Hindlimb muscle (tissue), 1 donor: Measurements from ENCODE around the gene ZNF26. TPM values are rescaled to one million over a fixed set of nuclear protein-coding genes. Genes with fewer than 3 reads are reported as not detected.
A peak's percentile ranks its signal among the peaks of the same experiment; 100 is the strongest.
"Not testable (repeated sequence)": the region's sequence is repeated elsewhere in the genome, so short reads cannot be mapped to it uniquely, and the experiment has no call there.

Experiments
- DNase-seq: peaks from one replicate; pipeline ENCODE4 v3.0.0-alpha.2; 2013
- polyA plus RNA-seq: library from polyadenylated mRNA; unstranded; fragments of 120-200 nt; gene quantifications from one replicate; pipeline ENCODE4 v1.2.1, GENCODE V29; 2013; ENCODE audit not compliant: insufficient read length

The ZNF26 gene, protein sequence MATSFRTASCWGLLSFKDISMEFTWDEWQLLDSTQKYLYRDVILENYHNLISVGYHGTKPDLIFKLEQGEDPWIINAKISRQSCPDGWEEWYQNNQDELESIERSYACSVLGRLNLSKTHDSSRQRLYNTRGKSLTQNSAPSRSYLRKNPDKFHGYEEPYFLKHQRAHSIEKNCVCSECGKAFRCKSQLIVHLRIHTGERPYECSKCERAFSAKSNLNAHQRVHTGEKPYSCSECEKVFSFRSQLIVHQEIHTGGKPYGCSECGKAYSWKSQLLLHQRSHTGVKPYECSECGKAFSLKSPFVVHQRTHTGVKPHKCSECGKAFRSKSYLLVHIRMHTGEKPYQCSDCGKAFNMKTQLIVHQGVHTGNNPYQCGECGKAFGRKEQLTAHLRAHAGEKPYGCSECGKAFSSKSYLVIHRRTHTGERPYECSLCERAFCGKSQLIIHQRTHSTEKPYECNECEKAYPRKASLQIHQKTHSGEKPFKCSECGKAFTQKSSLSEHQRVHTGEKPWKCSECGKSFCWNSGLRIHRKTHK
- 7.9 TPM for polyA plus RNA-seq

DNA sequence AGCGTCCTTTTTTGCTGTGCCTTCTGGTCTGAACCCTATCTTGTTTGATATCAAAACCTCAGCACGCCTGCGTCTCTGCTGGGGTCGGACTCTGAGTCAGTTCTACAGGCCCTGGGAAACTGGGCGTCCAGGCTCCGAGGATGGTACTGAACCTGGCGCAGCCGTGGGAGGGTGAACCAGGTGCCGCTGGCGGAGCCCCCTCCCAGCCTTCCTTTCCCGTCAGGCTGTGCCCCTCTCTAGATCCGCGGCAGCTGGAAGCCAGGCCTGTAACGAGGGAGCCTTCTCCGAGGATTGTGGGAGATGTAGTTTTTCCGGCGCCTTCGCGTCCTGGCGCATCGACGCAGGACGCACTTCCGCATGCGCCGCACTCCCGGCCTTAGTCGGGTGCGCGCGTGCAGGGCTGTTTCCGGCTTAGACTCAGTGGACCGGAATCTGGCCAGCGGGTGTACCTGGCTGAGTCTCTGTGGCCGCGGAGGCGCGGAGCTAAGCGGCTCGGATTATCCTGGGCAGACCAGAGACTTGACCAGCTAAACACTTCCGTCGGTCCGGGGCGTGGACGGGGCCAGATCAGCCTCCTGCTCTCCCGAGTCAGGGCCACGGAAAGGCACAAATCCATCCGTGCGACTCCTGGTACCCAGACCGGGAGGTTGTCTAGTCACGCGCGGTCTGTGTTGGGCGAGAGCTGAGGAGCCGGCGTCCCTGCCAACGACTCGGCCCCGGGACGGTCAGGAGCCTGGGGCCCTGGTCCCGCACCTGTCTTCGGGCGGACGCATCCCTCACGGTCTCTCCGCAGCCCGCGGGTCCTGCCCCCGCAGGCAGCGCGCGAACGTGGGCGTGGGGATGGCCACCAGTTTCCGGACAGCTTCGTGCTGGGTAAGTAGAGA, at the start of gene ZNF26:
Gene ZNF26 (plus strand): TSS at position 367 of the 884 bp plus-strand sequence. CDS start 474 bp downstream, at position 841.
- DNase-seq: peak; percentile 97

DNA sequence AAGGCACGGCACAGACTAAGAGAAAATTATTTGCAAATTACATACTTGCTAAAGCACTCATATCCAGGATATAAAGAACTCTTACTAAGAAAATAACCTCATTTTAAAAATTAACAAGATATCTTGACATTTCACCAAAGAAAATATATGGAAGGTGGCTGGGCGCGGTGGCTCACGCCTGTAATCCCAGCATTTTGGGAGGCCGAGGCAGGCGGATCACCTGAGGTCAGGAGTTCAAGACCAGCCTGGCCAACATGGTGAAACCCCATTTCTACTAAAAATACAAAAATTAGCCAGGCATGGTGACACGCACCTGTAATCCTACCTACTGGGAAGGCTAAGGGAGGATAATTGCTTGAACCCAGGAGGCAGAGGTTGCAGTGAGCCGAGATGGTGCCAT, 49.2 kb upstream of the ZNF26 start:
- DNase-seq: not testable (repeated sequence)

DNA sequence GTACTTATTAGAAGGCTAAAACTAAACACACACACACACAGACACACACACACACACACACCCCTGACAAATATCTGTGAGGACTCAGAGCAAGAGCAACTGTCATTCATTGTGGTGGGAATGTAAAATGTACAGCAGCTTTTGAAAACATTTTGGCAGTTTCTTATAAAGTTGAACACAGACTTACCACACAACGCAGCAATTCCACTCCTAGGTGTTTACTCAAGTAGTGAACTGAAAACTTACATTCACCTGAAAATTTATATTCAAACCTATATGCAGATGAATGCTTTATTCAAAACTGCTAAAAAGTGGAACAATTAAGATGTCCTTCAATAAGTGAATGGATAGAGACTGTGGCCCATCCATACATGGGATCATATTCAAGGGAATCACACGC, 48.7 kb upstream of the ZNF26 start:
- no peak for DNase-seq

DNA sequence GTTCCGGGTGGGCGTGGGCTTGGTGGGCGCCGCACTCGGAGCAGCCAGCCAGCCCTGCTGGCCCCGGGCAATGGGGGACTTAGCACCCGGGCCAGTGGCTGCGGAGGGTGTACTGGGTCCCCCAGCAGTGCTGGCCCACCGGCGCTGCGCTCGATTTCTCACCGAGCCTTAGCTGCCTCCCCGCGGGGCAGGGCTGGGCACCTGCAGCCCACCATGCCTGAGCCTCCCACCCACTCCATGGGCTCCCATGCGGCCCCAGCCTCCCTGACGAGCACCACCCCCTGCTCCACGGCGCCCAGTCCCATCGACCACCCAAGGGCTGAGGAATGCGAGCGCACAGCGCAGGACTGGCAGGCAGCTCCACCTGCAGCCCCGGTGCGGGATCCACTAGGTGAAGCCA, 47.4 kb upstream of the ZNF26 start:
- DNase-seq: not testable (repeated sequence)

DNA sequence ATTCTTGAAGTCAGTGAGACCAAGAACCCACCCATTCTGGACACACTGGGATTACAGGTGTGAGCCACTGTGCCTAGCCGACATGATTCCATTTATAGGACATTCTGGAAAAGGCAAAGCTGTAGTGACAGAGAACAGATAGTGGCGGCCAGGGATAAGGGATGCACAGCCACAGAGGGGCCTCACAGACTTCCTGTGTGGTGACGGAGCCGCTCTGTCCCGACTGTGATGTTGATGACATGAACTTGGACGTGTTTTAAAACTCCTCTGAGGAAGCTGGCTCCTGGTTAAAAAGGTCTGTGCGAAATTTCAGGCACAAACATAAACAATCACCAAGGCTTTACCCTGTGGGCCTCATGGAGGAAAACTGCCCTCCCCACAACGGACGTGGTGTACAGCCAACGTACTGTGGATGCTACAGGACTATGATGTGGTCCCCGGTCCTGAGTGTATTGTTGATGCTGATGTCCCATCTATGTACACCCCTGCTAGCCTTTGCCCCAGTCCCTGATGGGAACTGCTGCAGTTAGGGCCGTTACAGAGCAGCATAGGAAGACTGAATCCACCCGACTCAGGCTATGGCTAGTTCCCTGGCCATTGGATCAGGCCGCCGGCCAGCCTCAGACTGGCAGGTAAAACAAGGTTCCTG, 46.0 kb upstream of the ZNF26 start:
- DNase-seq: no peak

DNA sequence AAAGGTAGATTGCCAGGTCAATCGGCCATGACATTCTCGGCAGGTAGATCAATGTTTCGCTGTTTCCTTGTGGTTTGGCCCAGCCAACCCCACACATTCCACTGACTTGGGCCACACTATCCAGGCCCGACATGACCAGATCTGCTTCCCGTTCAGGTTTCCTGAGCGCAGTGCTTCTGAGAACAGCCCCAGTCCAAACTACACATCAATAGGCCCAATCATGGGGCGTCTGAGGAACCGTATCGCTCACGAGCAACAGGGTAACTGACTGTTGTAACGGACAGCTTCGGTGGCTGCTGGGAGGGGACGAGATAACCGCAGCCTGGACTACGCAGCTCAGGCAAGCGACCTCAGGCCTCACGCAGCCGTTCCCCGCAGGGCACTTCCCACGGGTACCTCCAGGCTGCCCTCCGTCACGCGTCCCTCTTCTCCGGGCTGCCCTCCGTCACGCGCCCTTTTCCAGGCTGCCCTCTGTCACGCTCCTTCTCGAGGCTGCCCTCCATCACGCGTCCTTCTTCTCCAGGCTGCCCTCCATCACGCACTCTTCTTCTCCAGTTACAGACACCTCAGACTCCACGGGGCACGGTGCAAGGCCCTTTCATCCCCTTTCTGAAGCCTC, 44.7 kb upstream of the ZNF26 start:
- no peak for DNase-seq

DNA sequence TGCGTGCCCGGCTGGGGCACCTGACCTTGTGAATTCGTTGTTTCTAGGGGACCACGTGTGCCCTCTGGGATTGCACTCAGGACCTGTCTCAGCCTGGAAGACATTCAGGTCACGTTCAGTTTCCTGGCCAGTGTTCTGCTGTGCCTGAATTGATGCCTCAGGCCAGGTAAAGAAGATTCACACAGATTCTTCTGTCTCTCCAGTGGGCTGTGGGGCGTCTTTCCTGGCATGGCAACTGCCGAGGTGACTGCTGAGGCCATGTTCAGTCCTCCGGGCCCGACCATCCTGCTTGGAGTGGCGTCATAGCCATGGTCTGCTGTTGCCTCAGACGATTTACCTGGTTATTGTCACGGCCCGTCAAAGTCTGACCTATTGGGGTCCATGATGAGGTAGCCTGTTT, 43.6 kb upstream of the ZNF26 start:
- DNase-seq: no peak

DNA sequence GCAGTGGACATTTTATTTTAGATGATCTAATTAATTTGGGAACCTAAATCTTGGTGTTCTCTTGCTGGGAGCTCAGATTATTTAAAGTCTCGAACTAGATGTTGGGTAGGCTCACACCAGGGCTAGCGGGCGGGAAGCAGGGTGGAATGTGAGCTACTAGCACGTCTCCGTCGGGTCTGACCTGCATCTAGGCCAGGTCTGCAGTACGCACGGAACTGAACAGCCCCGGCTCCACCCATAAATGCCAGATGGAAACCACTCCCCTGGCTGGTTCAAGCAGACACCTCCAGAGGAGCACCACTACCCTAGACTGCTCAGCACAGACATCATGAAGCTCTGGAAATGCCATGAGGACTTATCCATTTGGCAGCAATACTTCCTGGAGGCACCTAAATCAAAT, 40.4 kb upstream of the ZNF26 start:
- DNase-seq: no peak

DNA sequence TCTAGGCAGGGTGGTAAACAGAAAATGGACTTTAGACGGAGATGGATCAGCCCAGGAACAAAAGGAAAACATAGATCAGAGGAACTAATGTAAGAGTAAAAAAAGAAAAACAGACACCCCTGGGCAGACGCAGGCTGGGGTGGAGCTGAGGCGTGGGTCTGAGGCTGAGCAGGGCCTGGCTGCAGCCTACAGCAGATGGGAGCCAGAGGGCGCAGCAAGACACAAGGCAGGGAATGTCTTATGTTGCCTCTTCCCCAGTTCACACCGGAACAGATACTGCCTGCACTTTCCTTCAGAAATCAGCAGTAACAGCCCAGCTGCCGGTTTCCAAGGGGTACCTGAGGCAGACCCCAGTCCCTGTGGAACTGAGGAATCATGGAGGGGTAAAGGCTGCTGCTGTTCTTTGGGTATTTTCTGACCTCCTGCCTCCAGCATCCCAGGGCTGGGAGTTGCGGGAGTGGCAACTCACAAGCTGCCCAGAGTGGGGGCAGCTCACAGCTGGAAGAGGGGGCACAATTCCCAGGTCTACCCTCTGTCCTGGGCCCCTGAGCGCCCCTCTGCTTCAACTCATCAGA, 39.8 kb upstream of the ZNF26 start:
- DNase-seq: no peak

DNA sequence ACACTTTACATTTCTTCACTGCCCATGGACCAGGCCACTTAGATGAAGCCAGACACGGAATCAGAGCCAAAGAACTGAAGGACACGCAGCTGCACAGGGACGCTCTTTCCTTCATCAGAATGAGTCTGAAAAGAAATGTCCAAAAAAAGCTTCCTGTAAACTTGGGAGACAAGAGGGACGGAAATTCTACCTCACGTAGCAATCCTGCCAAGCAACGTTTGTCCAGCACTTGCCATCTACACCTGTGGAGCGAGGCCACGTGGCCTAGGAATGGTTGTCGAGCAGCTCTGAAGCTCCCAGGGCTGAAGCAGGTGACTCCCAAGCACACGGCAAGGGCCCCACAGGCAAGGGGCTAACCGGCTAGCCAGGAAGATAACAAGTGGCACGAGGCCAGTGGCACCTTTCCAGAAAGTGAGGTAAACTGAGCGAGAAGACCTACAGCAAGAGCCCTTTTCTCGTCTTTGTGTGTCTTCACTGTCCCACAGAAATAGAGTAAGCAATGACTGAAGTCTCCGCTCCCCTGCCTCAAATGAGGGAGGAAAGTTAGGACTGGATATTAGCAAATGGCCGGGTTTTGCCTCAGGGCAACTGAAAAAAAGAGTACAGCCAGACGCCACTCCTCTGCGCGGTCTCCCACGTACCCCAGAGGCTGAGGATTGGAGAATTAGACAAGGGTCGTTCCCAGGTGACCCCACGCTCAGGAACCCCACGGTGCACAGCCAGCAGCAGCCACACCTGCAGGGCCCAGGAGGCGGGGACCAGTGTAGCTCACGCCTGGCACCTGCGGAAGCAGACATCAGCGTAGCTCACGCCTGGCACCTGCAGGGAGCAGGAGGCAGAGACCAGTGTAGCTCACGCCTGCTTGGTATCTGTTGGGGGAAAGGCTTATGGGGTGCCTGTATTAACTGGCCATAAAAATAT, 37.8 kb upstream of the ZNF26 start:
- DNase-seq: no peak

DNA sequence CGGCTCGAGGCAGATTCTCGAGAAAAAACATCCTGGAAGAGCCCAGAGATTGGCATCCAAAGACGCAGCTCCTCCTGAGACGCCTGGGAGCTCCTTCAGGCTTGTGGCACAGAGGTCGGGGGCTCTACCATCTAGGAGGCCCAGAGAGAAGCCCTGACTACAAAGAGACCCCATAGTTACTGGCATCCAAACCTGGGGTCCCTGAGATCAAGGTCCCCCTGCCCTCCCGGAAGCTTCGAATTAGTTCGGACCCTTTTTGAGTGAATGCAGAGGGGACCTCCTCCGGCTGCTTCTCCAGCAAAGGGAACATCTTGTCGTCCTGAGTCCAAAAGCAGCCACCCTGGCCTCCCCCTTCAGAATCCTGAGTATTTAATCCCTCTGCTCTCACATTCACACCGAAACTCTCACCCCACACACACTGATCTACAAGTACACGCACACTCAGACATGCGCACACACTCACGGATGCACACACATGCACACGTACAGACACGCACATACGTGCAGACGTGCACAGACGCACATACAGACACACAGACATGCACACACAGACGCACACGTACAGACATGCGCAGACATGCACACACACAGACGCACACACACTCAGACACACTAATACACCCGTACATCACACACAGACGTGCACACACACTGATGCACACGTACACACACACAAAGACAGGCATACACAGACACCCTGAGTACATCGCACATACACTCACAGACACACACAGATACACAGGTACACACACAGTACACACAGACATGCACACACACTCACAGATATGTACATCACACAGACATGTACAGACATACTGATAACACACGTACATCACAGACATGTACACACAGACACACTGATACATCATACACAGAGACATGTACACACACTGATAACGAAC, 36.0 kb upstream of the ZNF26 start:
- no peak for DNase-seq

DNA sequence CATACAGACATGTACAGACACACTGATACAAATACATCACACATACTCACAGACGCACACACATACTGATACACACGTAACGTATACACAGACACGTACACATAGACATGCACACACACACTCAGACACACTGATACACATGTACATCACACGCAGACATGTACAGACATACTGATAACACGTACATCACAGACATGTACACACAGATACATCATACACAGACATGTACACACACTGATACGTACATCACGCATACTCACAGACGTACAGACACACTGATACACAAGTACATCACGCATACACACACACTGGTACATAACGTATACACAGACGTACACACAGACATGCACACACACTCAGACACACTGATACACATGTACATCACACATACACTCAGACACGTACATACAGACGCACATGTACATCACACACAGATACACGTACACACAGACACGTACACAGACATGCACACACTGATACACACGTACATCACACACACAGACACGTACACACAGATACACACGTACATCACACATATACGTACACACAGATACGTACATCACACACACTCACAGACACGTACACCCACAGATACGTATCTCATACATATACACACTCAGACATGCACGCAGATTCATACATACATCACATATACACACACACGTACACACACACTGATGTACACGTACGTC, 35.2 kb upstream of the ZNF26 start:
- no peak for DNase-seq

DNA sequence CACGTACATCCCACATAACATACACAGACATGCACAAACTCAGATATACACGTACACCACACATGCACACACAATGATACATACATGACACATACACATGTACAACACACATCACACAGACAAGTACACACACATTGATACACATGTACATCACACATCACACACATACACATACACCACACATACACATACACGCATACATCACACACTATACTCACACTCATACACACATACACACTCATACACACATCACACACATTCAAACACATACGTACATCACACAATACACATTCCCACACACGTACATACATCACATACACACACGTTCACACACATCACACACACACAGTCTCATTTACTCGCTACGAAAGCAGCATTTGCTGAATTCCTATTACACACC, 34.5 kb upstream of the ZNF26 start:
- no peak for DNase-seq

DNA sequence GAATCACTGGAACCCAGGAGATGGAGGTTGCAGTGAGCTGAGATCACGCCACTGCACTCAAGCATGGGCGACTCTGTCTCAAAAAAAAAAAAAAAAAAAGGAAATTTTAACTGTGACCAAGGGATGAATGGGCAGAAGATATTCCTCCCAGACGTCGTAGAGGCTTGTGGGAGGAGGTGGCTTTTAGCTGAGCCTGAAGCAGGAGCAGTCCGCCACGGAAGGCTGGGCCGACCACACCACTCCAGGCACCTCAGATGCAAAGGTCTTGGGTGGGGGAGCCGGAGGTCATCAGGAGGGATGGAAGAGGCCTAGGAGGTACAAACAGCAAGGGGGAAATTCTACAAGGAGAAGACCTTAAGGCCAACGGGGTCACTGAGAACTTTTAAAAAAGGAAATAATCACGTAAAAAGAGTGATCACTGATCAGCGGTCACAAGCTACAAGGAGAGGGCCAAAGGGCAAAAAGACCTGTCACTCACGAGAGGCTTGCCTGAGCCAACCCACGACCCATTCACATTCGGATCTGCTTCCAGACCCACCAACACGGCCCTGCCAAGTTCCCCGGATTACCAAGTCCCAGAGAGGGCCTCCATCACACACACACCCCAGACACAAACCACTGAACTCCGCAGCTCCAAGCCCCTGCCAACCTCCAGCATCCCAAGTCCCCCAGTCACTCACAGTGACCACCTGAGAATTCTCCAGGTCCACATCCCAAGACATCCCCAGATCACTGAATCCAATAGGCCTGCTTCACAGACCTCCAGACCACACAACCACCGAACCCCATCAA, 33.6 kb upstream of the ZNF26 start:
- no peak for DNase-seq

DNA sequence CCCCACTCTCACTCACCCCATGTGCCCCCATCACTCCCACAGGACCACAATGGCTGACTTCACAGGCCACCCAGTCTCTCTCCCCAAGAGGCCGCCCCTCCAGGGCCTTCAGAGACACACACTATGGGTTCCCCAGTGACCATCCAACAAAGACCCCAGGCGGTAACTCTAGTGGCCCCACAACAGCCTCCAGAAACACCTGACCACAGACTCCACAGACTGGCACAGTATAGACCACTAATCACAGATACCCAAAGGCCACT, 33.1 kb upstream of the ZNF26 start:
- no peak for DNase-seq

DNA sequence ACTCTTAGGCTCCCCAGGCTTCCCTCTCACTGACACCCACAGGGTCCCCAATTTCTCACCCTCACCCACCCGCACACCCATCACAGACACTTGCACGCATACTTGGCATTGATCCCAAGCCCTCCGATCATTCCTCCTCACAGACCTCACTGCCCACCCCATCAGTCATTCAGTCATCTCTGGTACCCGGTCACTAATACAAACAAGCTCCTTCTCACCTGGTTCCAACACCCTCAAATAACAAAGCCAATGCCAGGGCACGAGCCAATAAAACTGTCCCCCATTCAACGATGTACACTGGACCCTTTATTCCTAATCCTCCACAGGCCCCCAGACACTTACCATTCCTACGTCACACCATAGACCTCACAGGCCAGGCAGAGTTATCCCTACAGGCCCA, 32.4 kb upstream of the ZNF26 start:
- no peak for DNase-seq

DNA sequence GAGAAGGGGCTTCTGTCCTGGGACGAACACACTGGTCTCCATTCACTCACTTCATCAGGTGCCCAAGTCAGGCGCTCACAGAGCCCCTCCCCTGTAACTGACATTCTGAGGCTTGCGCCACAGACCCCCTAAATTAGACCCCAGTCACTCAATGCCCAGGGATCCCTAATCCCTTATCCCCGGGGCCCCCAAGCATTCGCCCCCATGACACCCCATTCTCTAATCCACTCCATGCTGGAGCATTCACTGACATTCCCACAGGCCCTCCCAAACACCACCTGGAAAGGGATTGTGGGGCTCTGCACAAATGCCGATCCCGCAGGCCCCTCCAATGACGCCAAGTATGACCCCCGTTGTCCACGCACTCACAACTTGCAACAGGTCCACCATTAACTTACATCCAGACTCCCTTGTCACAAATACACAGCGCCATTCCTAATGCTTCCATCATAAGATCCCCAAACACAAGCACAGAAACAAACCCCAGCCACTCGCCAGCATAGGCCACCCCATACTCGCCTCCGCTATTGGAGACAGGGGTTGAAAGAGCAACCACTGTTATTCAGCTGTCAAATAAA, 31.6 kb upstream of the ZNF26 start:
- no peak for DNase-seq
